HG03354 (cell line): ENCODE data around the gene POLD1.

Experiments used
- ATAC-seq: cut with Tn5 transposase; IDR thresholded peaks from one replicate; pipeline ENCODE4 v1.9.1; 2021; ENCODE audit warnings: mild to moderate bottlenecking; ENCODE audit not compliant: unreplicated experiment, poor library complexity, severe bottlenecking

POLD1 gene

GRCh38 chr19:50459067-50459456 lies 74.9 kb downstream of the POLD1 start:
- no peak for ATAC-seq

- ATAC-seq: no peak
These were observed 75.5 kb downstream of the POLD1 start for GRCh38 chr19:50459638-50460037.

DNA sequence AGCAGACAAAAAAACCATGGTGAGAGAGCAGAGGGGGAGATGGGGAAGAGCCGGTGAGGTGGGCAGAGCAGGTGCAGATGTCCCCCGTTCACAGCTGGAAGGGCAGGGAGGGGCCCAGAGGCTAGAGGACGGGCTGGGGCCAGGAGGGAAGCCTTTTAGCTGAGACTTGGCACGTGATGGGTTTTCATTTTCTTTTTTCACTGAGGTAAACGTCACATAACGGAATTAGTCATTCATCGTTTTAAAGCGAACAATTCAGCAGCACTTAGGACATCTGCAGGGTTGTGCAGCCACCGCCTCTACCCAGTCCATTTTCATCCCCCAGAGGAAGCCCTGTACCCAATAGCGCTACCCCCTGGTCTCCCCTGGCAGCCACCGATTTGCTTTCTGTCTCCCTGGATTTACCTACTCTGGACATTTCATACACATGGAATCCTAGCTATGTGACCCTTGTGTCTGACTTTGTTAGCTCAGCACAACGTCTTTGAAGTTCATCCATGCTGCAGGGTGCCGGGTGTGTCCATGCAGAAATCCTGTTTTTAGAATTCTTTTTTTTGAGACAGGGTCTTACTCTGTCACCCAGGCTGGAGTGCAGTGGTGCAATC lies 76.1 kb downstream of the POLD1 start:
- peak; percentile 74 for ATAC-seq

DNA sequence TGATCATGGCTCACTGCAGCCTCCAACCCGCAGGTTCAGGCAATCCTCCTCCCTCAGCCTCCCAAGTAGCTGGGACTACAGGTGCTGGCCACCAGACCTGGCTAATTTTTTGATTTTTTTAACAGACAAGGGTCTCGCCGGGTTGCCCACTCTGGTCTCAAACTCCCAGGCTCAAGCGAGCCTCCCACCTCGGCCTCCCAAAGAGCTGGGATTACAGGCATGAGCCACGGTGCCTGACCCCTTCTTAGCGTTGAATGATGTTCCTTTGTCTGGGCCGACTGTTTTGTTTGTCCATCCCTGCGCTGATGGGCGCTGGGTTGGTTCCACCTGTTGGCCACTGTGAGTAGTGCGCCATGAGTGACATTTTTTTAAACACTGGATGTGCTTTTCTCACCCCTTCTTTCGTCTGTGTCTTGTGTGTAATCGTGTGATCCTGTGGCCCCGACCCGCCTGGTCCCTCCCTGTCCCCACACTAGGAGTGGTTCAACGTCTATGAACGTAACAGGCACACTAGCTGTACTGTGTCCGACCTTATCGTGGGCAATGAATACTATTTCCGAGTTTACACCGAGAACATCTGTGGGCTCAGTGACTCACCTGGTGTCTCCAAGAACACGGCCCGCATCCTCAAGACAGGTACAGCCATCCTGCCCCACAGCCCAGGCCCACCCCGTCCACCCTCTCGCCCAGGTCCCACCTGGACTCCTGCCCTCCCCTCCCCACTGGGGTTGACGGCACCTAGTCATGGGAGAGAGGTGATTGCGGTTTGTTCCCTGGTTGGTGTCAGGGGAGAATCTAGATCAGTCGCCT lies 77.1 kb downstream of the POLD1 start:
- ATAC-seq: peak; percentile 52

DNA sequence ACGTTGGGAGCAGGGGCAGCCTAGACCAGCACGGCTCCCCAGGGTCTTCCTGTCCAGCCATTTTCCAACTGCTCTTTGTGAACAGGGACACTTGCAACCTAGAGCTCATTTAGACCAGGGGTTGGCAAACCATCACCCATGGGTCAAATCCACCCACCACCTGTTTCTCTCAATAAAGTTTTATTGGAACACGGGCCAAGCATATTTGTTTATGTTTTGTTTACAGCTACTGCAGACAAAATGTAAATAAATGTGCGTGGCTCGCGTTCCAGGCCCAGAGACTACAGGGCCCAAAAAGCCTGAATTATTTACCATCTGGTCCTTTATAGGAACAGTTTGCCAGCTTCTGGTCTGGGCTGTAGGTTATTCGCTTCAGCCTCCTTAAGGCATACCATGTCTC lies 78.8 kb downstream of the POLD1 start:
- no peak for ATAC-seq

- no peak for ATAC-seq
These were observed 80.2 kb downstream of the POLD1 start for GRCh38 chr19:50464348-50464747.

DNA sequence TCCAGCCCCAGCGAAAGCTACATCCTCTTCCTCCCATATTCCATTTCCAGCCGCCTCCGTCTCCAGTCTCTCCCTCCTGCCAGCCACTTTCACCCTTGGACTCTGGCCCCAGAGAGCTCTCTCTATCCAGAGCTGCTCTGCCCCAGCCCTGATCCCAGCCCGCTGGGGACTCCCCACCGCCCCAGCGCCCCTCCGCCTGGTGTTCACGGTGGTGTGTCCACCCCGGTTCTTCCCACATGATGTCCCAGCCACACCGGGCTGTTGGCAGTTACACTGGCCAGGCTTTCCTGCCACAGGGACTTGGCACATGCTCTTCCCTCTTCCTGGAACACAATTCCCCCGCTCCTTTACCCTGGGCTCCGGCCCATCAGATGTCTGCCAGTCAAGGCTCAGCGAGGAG lies 80.9 kb downstream of the POLD1 start:
- no peak for ATAC-seq

DNA sequence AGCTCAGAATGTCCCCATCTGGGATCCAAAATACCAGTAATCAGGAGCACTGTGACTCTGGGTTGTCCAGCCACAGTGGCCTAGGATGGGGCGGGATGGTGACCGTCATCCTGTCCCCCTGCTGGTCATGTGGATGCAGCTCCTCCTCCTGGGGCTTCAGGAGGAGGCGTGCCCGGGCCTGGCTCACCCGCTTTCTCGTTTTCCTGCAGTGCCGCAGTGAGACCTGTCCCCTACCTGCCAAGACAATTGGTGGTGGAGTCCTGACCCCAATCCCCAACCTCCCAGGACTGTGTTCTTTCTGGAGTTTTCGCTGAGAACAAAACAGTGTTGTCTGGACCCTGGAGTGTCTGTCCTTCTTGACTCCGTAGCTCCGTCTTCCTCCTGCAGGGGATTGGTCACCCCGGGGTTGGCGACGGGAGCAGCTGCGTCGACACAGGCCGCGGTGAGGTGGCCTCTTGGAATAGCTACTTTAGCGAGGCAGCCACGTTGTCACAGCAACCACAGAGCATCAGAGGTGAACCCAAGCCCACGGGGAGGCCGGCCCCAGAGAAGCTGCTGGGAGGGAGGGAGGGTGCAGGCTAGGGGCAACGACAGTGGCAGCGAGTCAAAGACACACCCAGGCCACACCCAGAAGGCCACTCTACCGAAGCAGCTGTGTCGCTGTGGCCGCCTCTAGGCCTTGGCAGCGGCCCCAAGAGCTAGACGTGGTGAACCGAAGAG lies 82.0 kb downstream of the POLD1 start:
- no peak for ATAC-seq

- ATAC-seq: no peak
These were observed 82.5 kb downstream of the POLD1 start for GRCh38 chr19:50466706-50467039.

DNA sequence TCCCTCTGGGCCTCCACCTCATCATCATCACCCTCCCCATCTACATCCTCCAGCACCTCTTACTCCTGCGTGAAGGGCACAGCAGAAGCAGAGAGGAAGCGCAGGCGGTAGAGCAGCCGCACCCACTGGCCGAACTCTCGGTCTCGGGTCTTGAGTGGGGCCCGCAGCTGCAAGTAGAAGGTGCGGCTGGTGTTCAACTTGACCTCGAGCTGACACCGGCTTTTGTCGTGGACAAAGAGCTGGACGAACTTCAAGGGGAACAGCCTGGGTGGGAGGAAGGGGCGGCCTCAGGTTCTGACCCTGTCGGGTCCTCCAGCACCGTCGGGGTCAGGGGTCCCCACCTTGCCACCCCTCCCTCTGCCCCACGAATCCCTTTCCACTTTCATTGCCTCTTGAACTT lies 83.4 kb downstream of the POLD1 start:
- ATAC-seq: no peak
